Activated CD4-positive, alpha-beta T cell treated with anti-CD3 and anti-CD28 coated beads for 36 hours (primary cell): ENCODE data around the gene KIAA0232. TPM values are rescaled to one million over a fixed set of nuclear protein-coding genes. Genes with fewer than 3 reads are reported as not detected.
A peak's percentile ranks its signal among the peaks of the same experiment; 100 is the strongest.

ENCODE experiments used
- ATAC-seq: fragments of 200-7000 bp; cut with Tn5 transposase; one replicate; pipeline ENCODE4 v1.10.0; 2021; ENCODE audit warnings: mild to moderate bottlenecking, moderate library complexity
- CTCF ChIA-PET: fragments of 350-600 bp; sonication (Branson Sonifier 250); formaldehyde crosslinking; loops from one replicate; lab custom pipeline; 2021; ENCODE audit warnings: antibody characterized with exemption; lab: Charles Lee
- POLR2A ChIA-PET: fragments of 350-600 bp; sonication (Branson Sonifier 250); formaldehyde crosslinking; loops from one replicate; lab custom pipeline; 2021; ENCODE audit warnings: antibody characterized with exemption, inconsistent platforms; lab: Charles Lee
- DNase-seq: peaks from one replicate; pipeline ENCODE4 v3.0.0-alpha.2; 2020
- H3K27ac Mint-ChIP-seq: one replicate; pipeline ENCODE4 v1.8.0; 2021; ENCODE audit warnings: mixed read lengths
- H3K27me3 Mint-ChIP-seq: one replicate; pipeline ENCODE4 v1.8.0; 2021; ENCODE audit warnings: mixed read lengths
- H3K36me3 Mint-ChIP-seq: one replicate; pipeline ENCODE4 v1.8.0; 2021; ENCODE audit warnings: low read depth, mixed read lengths
- H3K4me1 Mint-ChIP-seq: one replicate; pipeline ENCODE4 v1.8.0; 2021; ENCODE audit warnings: mixed read lengths
- H3K4me3 Mint-ChIP-seq: one replicate; pipeline ENCODE4 v1.8.0; 2021; ENCODE audit warnings: mild to moderate bottlenecking, moderate library complexity, mixed read lengths
- H3K9me3 Mint-ChIP-seq: one replicate; pipeline ENCODE4 v1.8.0; 2021; ENCODE audit warnings: low read depth, mixed read lengths
- intact Hi-C, 2 experiments: fragments of 100-400 bp; cut with DNase I in 1 of 2; cut with micrococcal nuclease in 1 of 2; formaldehyde crosslinking; loops; one replicate each; pipeline versions ENCODE4 v1.14.2 to v1.15.1; 2022 to 2024; cut with DNase I, micrococcal nuclease
- total RNA-seq, 2 experiments: library from RNA; stranded (reverse); gene quantifications; one replicate each; pipeline ENCODE4 v1.2.3, GENCODE V29; 2021

Gene KIAA0232
- total RNA-seq, 2 experiments from 2014 or later, result 9.4 to 13.1 TPM

DNA sequence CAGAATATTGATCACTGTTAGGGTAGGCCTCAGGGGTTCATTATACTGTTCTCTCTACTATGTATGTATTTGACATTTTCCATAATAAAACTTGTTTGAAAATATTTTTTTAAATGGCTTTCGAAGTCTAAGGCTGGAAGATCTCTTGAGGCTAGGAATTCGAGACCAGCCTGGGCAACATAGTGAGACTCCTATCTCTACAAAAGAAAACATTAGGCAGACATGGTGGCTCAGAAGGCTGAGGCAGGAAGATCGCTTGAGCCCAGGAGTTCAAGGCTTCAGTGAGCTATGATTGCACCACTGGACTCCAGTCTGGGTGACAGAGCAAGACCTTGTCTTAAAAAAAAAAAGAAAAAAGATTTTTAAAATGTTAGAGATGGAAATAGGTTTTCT lies 111.6 kb downstream of the KIAA0232 start:
- ChIA-PET POLR2A (no interaction called here), CTCF (interaction anchor here (0.6 to 3.0 kb wide), 2 partner anchors 13 to 175 kb away, joined by 4 to 8 read pairs; no protein-coding TSS in a partner anchor)
- DNase-seq (no peak), ATAC-seq (no peak)
- peaks cover 10% of the 10 kb centered on the region for H3K9me3 Mint-ChIP-seq
- H3K36me3 Mint-ChIP-seq, result peaks cover 4% of the 10 kb centered on the region
- H3K27me3 Mint-ChIP-seq, result no peaks in the 10 kb centered on the region
- H3K27ac Mint-ChIP-seq, result no peak overlapping the region
- H3K4me1 Mint-ChIP-seq, result peaks cover 25% of the 10 kb centered on the region
- H3K4me3 Mint-ChIP-seq, result no peak overlapping the region
- intact Hi-C loops, result no loop called here

DNA sequence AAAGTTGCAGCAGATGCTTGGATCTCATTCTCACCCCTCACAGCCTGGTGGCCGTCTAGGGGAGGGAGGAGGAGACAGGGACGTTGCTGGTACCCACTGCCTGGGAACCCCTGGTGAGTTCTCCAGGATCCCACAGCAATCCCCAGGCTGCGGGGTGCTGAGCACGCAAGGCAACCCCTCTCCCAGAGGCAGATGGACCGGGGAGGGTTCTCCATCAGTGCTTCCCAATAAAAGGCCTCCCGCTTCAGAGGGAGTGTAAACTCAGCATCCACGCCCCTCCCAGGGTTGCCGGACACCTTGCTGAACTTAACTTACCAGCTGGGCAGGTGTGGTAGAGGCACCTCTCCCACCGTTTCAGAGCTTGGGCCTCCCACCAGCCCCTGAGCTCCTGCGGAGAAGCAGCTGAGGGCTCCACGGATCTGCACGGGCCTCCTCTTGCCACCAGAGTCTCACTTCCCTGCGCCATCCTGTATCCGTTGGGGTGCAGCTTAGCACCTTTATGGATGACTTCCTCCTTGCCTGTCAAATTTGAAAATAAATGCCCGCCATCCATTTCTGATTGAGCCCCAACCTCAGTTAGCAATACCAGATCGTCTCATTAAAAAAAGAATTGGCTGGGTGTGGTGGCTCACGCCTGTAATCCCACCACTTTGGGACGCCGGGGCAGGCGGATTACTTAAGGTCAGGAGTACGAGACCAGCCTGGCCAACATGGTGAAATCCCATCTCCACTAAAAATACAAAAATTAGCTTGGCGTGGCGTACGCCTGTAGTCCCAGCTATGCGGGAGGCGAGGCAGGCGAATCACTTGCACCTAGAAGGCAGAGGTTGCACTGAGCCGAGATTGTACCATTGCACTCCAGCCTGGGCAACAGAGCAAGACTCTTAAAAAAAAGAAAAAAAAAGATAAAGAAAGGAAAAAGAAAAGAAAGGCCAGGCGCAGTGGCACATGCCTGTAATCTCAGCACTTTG lies 112.3 kb downstream of the KIAA0232 start:
- Mint-ChIP-seq H3K9me3 (peaks cover 10% of the 10 kb centered on the region), H3K27me3 (no peaks in the 10 kb centered on the region), H3K36me3 (peaks cover 4% of the 10 kb centered on the region), H3K4me3 (no peak overlapping the region), H3K4me1 (peaks cover 32% of the 10 kb centered on the region), H3K27ac (no peak overlapping the region)
- ATAC-seq (no peak), DNase-seq (no peak)
- intact Hi-C loops, result no loop called here
- POLR2A ChIA-PET, result no interaction called here
- CTCF ChIA-PET, result interaction anchor here (0.6 to 3.0 kb wide), 4 partner anchors 12 to 175 kb away, joined by 3 to 8 read pairs (median 4); no protein-coding TSS in a partner anchor

DNA sequence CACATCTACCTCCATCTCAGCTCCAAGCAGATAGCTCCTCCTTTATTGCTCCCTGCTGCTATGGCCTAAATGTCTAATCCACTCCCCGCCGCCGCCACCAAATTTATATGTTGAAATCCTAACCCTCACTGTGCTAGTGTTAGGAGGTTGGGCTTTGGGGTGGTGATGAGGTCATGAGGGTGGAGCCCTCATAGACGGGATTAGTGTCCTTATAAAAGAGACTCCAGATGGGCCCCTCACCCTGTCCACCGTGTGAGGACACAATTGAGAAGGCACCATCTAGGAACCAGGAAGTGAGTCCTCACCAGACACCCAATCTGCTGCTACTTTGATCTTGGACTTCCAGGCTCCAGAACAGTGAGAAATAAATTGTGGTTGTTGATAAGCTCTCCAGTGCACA lies 113.5 kb downstream of the KIAA0232 start:
- intact Hi-C loops, result no loop called here
- DNase-seq (no peak), ATAC-seq (no peak)
- ChIA-PET POLR2A (no interaction called here), CTCF (no interaction called here)
- H3K36me3 Mint-ChIP-seq, result no peaks in the 10 kb centered on the region
- H3K27ac Mint-ChIP-seq, result no peak overlapping the region
- peaks cover 41% of the 10 kb centered on the region for H3K4me1 Mint-ChIP-seq
- no peaks in the 10 kb centered on the region for H3K9me3 Mint-ChIP-seq
- no peak overlapping the region for H3K4me3 Mint-ChIP-seq
- no peaks in the 10 kb centered on the region for H3K27me3 Mint-ChIP-seq

DNA sequence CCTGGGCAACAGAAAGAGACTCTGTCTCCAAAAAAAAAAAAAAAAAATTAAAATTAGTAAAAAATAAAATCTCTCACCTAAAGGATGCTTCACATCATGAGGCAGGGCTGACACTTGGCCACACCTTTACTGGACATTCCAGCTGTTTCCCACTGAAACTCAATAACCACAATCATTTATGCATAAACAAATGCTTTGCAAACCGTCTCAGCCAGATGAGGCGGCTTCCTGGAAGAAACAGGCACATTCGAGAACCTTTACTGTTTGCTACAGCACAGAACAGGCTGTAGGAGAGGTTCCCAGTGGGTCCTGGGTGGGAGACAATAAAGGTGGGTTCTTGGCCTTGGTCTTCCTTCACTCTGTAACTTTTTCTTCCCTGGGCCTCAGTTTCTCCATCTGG lies 116.2 kb downstream of the KIAA0232 start:
- ATAC-seq, result no peak
- Mint-ChIP-seq H3K4me1 (peaks cover 22% of the 10 kb centered on the region), H3K9me3 (no peaks in the 10 kb centered on the region), H3K36me3 (no peaks in the 10 kb centered on the region), H3K4me3 (no peak overlapping the region), H3K27ac (peak overlapping the region; percentile 66), H3K27me3 (no peaks in the 10 kb centered on the region)
- ChIA-PET CTCF (interaction anchor here (1.3 to 2.5 kb wide), 3 partner anchors 12 to 180 kb away, joined by 6 to 11 read pairs (median 7); no protein-coding TSS in a partner anchor), POLR2A (interaction anchor here (2.1 kb wide), 1 partner anchor 10 kb away, joined by 9 read pairs; the partner anchor contains the start of gene TBC1D14)
- DNase-seq, result peak; percentile 8
- intact Hi-C loops, result no loop called here

- peaks cover 30% of the 10 kb centered on the region for H3K4me1 Mint-ChIP-seq
- no peak for ATAC-seq
Observed at GRCh38 chr4:6900181-6900812, 117.8 kb downstream of the KIAA0232 start.

GRCh38 chr4:6900956-6901355 lies 118.4 kb downstream of the KIAA0232 start:
- H3K4me3 Mint-ChIP-seq, result no peak overlapping the region
- ATAC-seq, result no peak

More at GRCh38 chr4:6900181-6900812, 117.8 kb downstream of the KIAA0232 start:
- peak overlapping the region; percentile 66 for H3K27ac Mint-ChIP-seq
- no peaks in the 10 kb centered on the region for H3K36me3 Mint-ChIP-seq
- intact Hi-C loops, result no loop called here
- CTCF ChIA-PET, result interaction anchor here (0.5 to 2.5 kb wide), 9 partner anchors 8 to 198 kb away, joined by 3 to 11 read pairs (median 3); no protein-coding TSS in a partner anchor
- POLR2A ChIA-PET, result interaction anchor here (0.6 to 2.1 kb wide), 2 partner anchors 9 to 162 kb away, joined by 5 to 9 read pairs; partner anchors contain the start of gene TBC1D14
- DNase-seq, result peak; percentile 18
- H3K4me3 Mint-ChIP-seq, result no peak overlapping the region
- no peaks in the 10 kb centered on the region for H3K27me3 Mint-ChIP-seq
- no peaks in the 10 kb centered on the region for H3K9me3 Mint-ChIP-seq

GRCh38 chr4:6901669-6902317 lies 119.3 kb downstream of the KIAA0232 start:
- H3K27me3 Mint-ChIP-seq, result no peaks in the 10 kb centered on the region
- DNase-seq, result peak; percentile 5
- no peak overlapping the region for H3K4me3 Mint-ChIP-seq
- intact Hi-C loops, result no loop called here
- no peak overlapping the region for H3K27ac Mint-ChIP-seq
- no peak for ATAC-seq
- CTCF ChIA-PET, result no interaction called here
- H3K36me3 Mint-ChIP-seq, result no peaks in the 10 kb centered on the region
- H3K9me3 Mint-ChIP-seq, result no peaks in the 10 kb centered on the region
- peaks cover 30% of the 10 kb centered on the region for H3K4me1 Mint-ChIP-seq
- POLR2A ChIA-PET, result no interaction called here

More at GRCh38 chr4:6900956-6901355, 118.4 kb downstream of the KIAA0232 start:
- H3K9me3 Mint-ChIP-seq, result no peaks in the 10 kb centered on the region
- H3K27ac Mint-ChIP-seq, result no peak overlapping the region
- CTCF ChIA-PET, result interaction anchor here (0.6 to 0.7 kb wide), 2 partner anchors 123 to 198 kb away, joined by 3 read pairs; no protein-coding TSS in a partner anchor
- intact Hi-C loops, result no loop called here
- H3K36me3 Mint-ChIP-seq, result no peaks in the 10 kb centered on the region
- POLR2A ChIA-PET, result no interaction called here
- no peaks in the 10 kb centered on the region for H3K27me3 Mint-ChIP-seq
- H3K4me1 Mint-ChIP-seq, result peaks cover 30% of the 10 kb centered on the region
- DNase-seq, result peak; percentile 4

DNA sequence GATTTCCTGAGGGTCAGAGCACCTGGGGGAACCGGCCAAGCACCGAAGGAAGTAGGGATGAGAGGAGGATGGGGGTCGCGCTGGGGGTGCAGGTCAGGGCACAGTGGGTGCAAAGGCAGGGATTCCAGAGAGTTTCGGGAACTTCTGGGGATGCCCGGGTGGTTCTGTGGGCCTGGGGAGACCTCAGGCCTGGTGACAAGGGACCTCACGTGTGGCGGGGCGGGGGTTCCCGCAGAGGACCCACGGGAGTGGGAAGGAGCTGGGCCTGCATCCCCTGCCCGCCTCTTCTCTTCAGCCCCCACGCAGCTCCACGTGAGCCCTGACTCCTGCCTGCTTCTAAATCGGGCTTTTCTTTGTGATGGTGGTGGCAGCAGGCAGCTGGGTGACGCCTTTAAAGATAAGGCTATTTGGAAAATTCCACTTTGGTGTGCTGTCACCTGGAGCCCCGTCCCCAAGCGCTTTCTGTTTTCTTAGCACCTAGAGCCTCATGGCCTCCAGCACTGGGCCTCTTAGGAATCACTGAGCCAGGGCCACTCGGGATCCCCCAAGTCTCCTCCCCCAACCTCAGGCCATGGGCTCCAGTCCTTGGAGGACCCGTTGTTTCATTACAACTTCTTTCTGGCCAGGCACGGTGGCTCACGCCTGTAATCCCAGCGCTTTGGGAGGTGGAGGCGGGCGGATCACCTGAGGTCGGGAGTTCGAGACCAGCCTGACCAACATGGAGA lies 120.0 kb downstream of the KIAA0232 start:
- ATAC-seq, result no peak
- no peaks in the 10 kb centered on the region for H3K9me3 Mint-ChIP-seq
- intact Hi-C loops, result no loop called here

GRCh38 chr4:6905516-6906445 lies 123.3 kb downstream of the KIAA0232 start:
- no peak for ATAC-seq
- Mint-ChIP-seq H3K36me3 (peaks cover 3% of the 10 kb centered on the region), H3K4me3 (no peak overlapping the region), H3K27ac (no peak overlapping the region), H3K27me3 (peaks cover 3% of the 10 kb centered on the region), H3K4me1 (peaks cover 27% of the 10 kb centered on the region), H3K9me3 (no peaks in the 10 kb centered on the region)
- POLR2A ChIA-PET, result interaction anchor here (0.5 to 0.6 kb wide), 2 partner anchors 160 to 233 kb away, joined by 3 to 4 read pairs; no protein-coding TSS in a partner anchor
- DNase-seq, result peak; percentile 3
- CTCF ChIA-PET, result interaction anchor here (0.9 to 3.7 kb wide), 6 partner anchors 8 to 81 kb away, joined by 3 to 10 read pairs (median 4); no protein-coding TSS in a partner anchor
- intact Hi-C loops, result loop anchor here in 1 of 2 experiments (5.0 kb wide), 1 partner anchor 123 kb away; the partner anchor contains the start of gene KIAA0232

More for the DNA sequence above, 120.0 kb downstream of the KIAA0232 start:
- peak; percentile 5 for DNase-seq
- Mint-ChIP-seq H3K4me3 (no peak overlapping the region), H3K27ac (no peak overlapping the region), H3K4me1 (peaks cover 31% of the 10 kb centered on the region), H3K36me3 (no peaks in the 10 kb centered on the region), H3K27me3 (no peaks in the 10 kb centered on the region)
- CTCF ChIA-PET, result interaction anchor here (0.6 to 0.8 kb wide), 2 partner anchors 19 to 60 kb away, joined by 3 to 4 read pairs; no protein-coding TSS in a partner anchor
- POLR2A ChIA-PET, result no interaction called here
